ENCODE data around the gene ERN2. TPM values are rescaled to one million over a fixed set of nuclear protein-coding genes. Genes with fewer than 3 reads are reported as not detected.

Gene ERN2
- total and polyA plus RNA-seq, 2 experiments from 2014 or later: 0.44 to 0.54 TPM

- TF ChIP-seq CTCF (IDR thresholded peaks at IDR 0.05; ENCODE audit: low read depth, low read length): no peak
- no peaks in the 10 kb centered on the region for H3K9me3 ChIP-seq (ENCODE audit: low read depth)
- H3K27ac ChIP-seq: no peak overlapping the region
- peaks cover 53% of the 10 kb centered on the region for H3K27me3 ChIP-seq
- no peak overlapping the region for H3K4me3 ChIP-seq
- H3K4me1 ChIP-seq (ENCODE audit: low read depth): no peaks in the 10 kb centered on the region
- H3K36me3 ChIP-seq: no peaks in the 10 kb centered on the region
- DNase-seq (ENCODE audit: low read depth in 1 of 2, low spot score in 1 of 2): no peak
Measured at GRCh38 chr16:23711785-23712184, 1.2 kb downstream of the ERN2 start.

- H3K36me3 ChIP-seq: no peaks in the 10 kb centered on the region
Measured at GRCh38 chr16:23710504-23710903, 2.5 kb downstream of the ERN2 start.

GRCh38 chr16:23710008-23710407, 3.0 kb downstream of the ERN2 start:
- Histone ChIP-seq H3K4me3 (no peak overlapping the region), H3K9me3 (ENCODE audit: low read depth) (no peaks in the 10 kb centered on the region), H3K36me3 (no peaks in the 10 kb centered on the region), H3K4me1 (ENCODE audit: low read depth) (no peaks in the 10 kb centered on the region), H3K27ac (no peak overlapping the region), H3K27me3 (peaks cover 46% of the 10 kb centered on the region)
- TF ChIP-seq CTCF (IDR thresholded peaks at IDR 0.05; ENCODE audit: low read depth, low read length): no peak
- no peak for DNase-seq (ENCODE audit: low read depth in 1 of 2, low spot score in 1 of 2)

More at GRCh38 chr16:23710504-23710903, 2.5 kb downstream of the ERN2 start:
- Histone ChIP-seq H3K27ac (no peak overlapping the region), H3K9me3 (ENCODE audit: low read depth) (no peaks in the 10 kb centered on the region), H3K27me3 (peaks cover 51% of the 10 kb centered on the region), H3K4me3 (no peak overlapping the region), H3K4me1 (ENCODE audit: low read depth) (no peaks in the 10 kb centered on the region)
- no peak for DNase-seq (ENCODE audit: low read depth in 1 of 2, low spot score in 1 of 2)
- no peak for TF ChIP-seq CTCF (IDR thresholded peaks at IDR 0.05; ENCODE audit: low read depth, low read length)

GRCh38 chr16:23709536-23709935, 3.5 kb downstream of the ERN2 start:
- Histone ChIP-seq H3K27me3 (peaks cover 41% of the 10 kb centered on the region), H3K4me3 (no peak overlapping the region), H3K36me3 (no peaks in the 10 kb centered on the region), H3K4me1 (ENCODE audit: low read depth) (no peaks in the 10 kb centered on the region), H3K9me3 (ENCODE audit: low read depth) (no peaks in the 10 kb centered on the region), H3K27ac (no peak overlapping the region)
- TF ChIP-seq CTCF (IDR thresholded peaks at IDR 0.05; ENCODE audit: low read depth, low read length): no peak
- DNase-seq (ENCODE audit: low read depth in 1 of 2, low spot score in 1 of 2): no peak

- no peak overlapping the region for H3K27ac ChIP-seq
- H3K36me3 ChIP-seq: no peaks in the 10 kb centered on the region
- H3K27me3 ChIP-seq: peaks cover 10% of the 10 kb centered on the region
- H3K4me3 ChIP-seq: no peak overlapping the region
- no peak for DNase-seq (ENCODE audit: low read depth in 1 of 2, low spot score in 1 of 2)
- no peaks in the 10 kb centered on the region for H3K9me3 ChIP-seq (ENCODE audit: low read depth)
- H3K4me1 ChIP-seq (ENCODE audit: low read depth): no peaks in the 10 kb centered on the region
- TF ChIP-seq CTCF (IDR thresholded peaks at IDR 0.05; ENCODE audit: low read depth, low read length): no peak
Measured at GRCh38 chr16:23706439-23706838, 6.6 kb downstream of the ERN2 start.

- no peak for TF ChIP-seq CTCF (IDR thresholded peaks at IDR 0.05; ENCODE audit: low read depth, low read length)
- H3K9me3 ChIP-seq (ENCODE audit: low read depth): no peaks in the 10 kb centered on the region
- DNase-seq (ENCODE audit: low read depth in 1 of 2, low spot score in 1 of 2): no peak
- H3K4me3 ChIP-seq: no peak overlapping the region
- H3K27ac ChIP-seq: no peak overlapping the region
- peaks cover 3% of the 10 kb centered on the region for H3K27me3 ChIP-seq
- H3K4me1 ChIP-seq (ENCODE audit: low read depth): no peaks in the 10 kb centered on the region
- H3K36me3 ChIP-seq: no peaks in the 10 kb centered on the region
Measured at GRCh38 chr16:23705517-23705902, 7.5 kb downstream of the ERN2 start.

All from cardiac muscle cell (in vitro differentiated cells and primary cell).